Chondrocyte (in vitro differentiated cells): ENCODE measurements around the gene IVD. TPM values are rescaled to one million over a fixed set of nuclear protein-coding genes. Genes with fewer than 3 reads are reported as not detected.

Experiments used
- DNase-seq: peaks from one replicate; pipeline ENCODE4 v3.0.0; 2021; ENCODE audit warnings: mixed read lengths, low spot score
- H3K27ac Mint-ChIP-seq: one replicate; pipeline ENCODE4 v1.8.0; 2021; ENCODE audit warnings: mild to moderate bottlenecking, moderate library complexity, mixed read lengths; ENCODE audit not compliant: unreplicated experiment
- H3K27me3 Mint-ChIP-seq: 2 replicates; pipeline ENCODE4 v1.8.0; 2021; ENCODE audit warnings: low read depth, mixed read lengths
- H3K36me3 Mint-ChIP-seq: 2 replicates; pipeline ENCODE4 v1.8.0; 2021; ENCODE audit warnings: low read depth, mixed read lengths
- H3K4me1 Mint-ChIP-seq: 2 replicates; pipeline ENCODE4 v1.8.0; 2021; ENCODE audit warnings: low read depth, mild to moderate bottlenecking, mixed read lengths
- H3K4me3 Mint-ChIP-seq: one replicate; pipeline ENCODE4 v1.8.0; 2021; ENCODE audit warnings: mild to moderate bottlenecking, moderate library complexity, mixed read lengths; ENCODE audit not compliant: unreplicated experiment
- H3K9me3 Mint-ChIP-seq: 2 replicates; pipeline ENCODE4 v1.8.0; 2021; ENCODE audit warnings: low read depth, mixed read lengths
- CTCF ChIP-seq: fragments of 200-600 bp; sonication (generic); IDR thresholded peaks from 2 replicates; pipeline ENCODE4 v1.5.0; 2021; ENCODE audit warnings: antibody characterized with exemption, mild to moderate bottlenecking, moderate library complexity
- total RNA-seq: library from RNA; stranded (reverse); gene quantifications from 3 replicates; pipeline ENCODE4 v1.2.1, GENCODE V29; 2021

The IVD gene
- total RNA-seq, 1 donor from 2014 or later: 42.5 TPM

GRCh38 chr15:40454904-40455391 lies 49.4 kb downstream of the IVD start:
- TF ChIP-seq CTCF: no peak
- H3K4me3 Mint-ChIP-seq: no peak overlapping the region
- no peaks in the 10 kb centered on the region for H3K27me3 Mint-ChIP-seq
- H3K4me1 Mint-ChIP-seq: peaks cover 47% of the 10 kb centered on the region
- peaks cover 4% of the 10 kb centered on the region for H3K36me3 Mint-ChIP-seq
- peak overlapping the region; percentile 66 for H3K27ac Mint-ChIP-seq
- DNase-seq: no peak
- H3K9me3 Mint-ChIP-seq: no peaks in the 10 kb centered on the region

GRCh38 chr15:40456299-40456712 lies 50.7 kb downstream of the IVD start:
- no peak for TF ChIP-seq CTCF
- H3K27ac Mint-ChIP-seq: no peak overlapping the region
- H3K4me1 Mint-ChIP-seq: peaks cover 44% of the 10 kb centered on the region
- H3K4me3 Mint-ChIP-seq: no peak overlapping the region
- H3K36me3 Mint-ChIP-seq: peaks cover 2% of the 10 kb centered on the region
- no peaks in the 10 kb centered on the region for H3K9me3 Mint-ChIP-seq
- DNase-seq: no peak
- no peaks in the 10 kb centered on the region for H3K27me3 Mint-ChIP-seq

- Mint-ChIP-seq H3K4me1 (peaks cover 44% of the 10 kb centered on the region), H3K27me3 (no peaks in the 10 kb centered on the region), H3K36me3 (peaks cover 2% of the 10 kb centered on the region), H3K27ac (no peak overlapping the region), H3K4me3 (no peak overlapping the region), H3K9me3 (no peaks in the 10 kb centered on the region)
- DNase-seq: no peak
- TF ChIP-seq CTCF: no peak
These were observed 51.1 kb downstream of the IVD start for GRCh38 chr15:40456738-40457137.

- peak; percentile 84 for DNase-seq
- no peak for TF ChIP-seq CTCF
- Mint-ChIP-seq H3K27ac (no peak overlapping the region), H3K27me3 (no peaks in the 10 kb centered on the region), H3K4me3 (no peak overlapping the region), H3K36me3 (peaks cover 6% of the 10 kb centered on the region), H3K9me3 (no peaks in the 10 kb centered on the region), H3K4me1 (peaks cover 27% of the 10 kb centered on the region)
These were observed 53.1 kb downstream of the IVD start for GRCh38 chr15:40458495-40459371.

- no peaks in the 10 kb centered on the region for H3K27me3 Mint-ChIP-seq
- peaks cover 19% of the 10 kb centered on the region for H3K4me1 Mint-ChIP-seq
- H3K36me3 Mint-ChIP-seq: peaks cover 6% of the 10 kb centered on the region
- TF ChIP-seq CTCF: no peak
- no peak overlapping the region for H3K4me3 Mint-ChIP-seq
- no peak overlapping the region for H3K27ac Mint-ChIP-seq
- no peaks in the 10 kb centered on the region for H3K9me3 Mint-ChIP-seq
- peak; percentile 75 for DNase-seq
These were observed 53.9 kb downstream of the IVD start for GRCh38 chr15:40459391-40460015.
